Calu3 (cell line): ENCODE data around the gene ABLIM2. TPM values are rescaled to one million over a fixed set of nuclear protein-coding genes. Genes with fewer than 3 reads are reported as not detected.

Experiments
- BruUV-seq: library from RNA; stranded (reverse); fragments of 400-500 nt; replicated peaks from 2 replicates; lab custom pipeline; 2021; lab: Mats Ljungman, UMichigan
- CTCF ChIA-PET: fragments of 300-600 bp; sonication (Branson Sonifier 250); formaldehyde crosslinking; loops from one replicate; lab custom pipeline; 2022; ENCODE audit warnings: antibody characterized with exemption; lab: Charles Lee
- DNase-seq: peaks from one replicate; pipeline ENCODE4 v3.0.0; 2022
- H3K27ac Mint-ChIP-seq: one replicate; pipeline ENCODE4 v1.8.0; 2022; ENCODE audit warnings: mixed read lengths; ENCODE audit not compliant: unreplicated experiment
- H3K27me3 Mint-ChIP-seq: one replicate; pipeline ENCODE4 v1.8.0; 2022; ENCODE audit warnings: mixed read lengths; ENCODE audit not compliant: unreplicated experiment
- H3K36me3 Mint-ChIP-seq: one replicate; pipeline ENCODE4 v1.8.0; 2022; ENCODE audit warnings: mild to moderate bottlenecking, moderate library complexity, mixed read lengths; ENCODE audit not compliant: insufficient read depth, unreplicated experiment
- H3K4me1 Mint-ChIP-seq: one replicate; pipeline ENCODE4 v1.8.0; 2022; ENCODE audit warnings: mild to moderate bottlenecking, low read depth, mixed read lengths; ENCODE audit not compliant: unreplicated experiment
- H3K4me3 Mint-ChIP-seq: one replicate; pipeline ENCODE4 v1.8.0; 2022; ENCODE audit warnings: mild to moderate bottlenecking, low read depth, moderate library complexity, mixed read lengths; ENCODE audit not compliant: unreplicated experiment
- H3K9me3 Mint-ChIP-seq: one replicate; pipeline ENCODE4 v1.8.0; 2022; ENCODE audit warnings: low read depth, mixed read lengths; ENCODE audit not compliant: unreplicated experiment
- intact Hi-C: fragments of 100-400 bp; cut with micrococcal nuclease; formaldehyde crosslinking; loops from one replicate; pipeline ENCODE4 v1.10.0; 2022; ENCODE audit not compliant: unreplicated experiment
- total RNA-seq: library from RNA; stranded (reverse); gene quantifications from 2 replicates; pipeline ENCODE4 v1.2.3, GENCODE V29; 2022
- TF ChIP-seq, protein P1 (sequence below): fragments of 200-600 bp; IDR thresholded peaks from one replicate; pipeline ENCODE4 v1.8.0; 2022; ENCODE audit warnings: antibody characterized with exemption; ENCODE audit not compliant: unreplicated experiment

The ABLIM2 gene
- total RNA-seq, 1 experiment from 2014 or later = 1.0 TPM

GRCh38 chr4:8067945-8068896 is 90.4 kb downstream of the ABLIM2 start:
- H3K4me3 Mint-ChIP-seq = no peak overlapping the region
- no peaks in the 10 kb centered on the region for H3K4me1 Mint-ChIP-seq
- no TSS peak for BruUV-seq
- H3K36me3 Mint-ChIP-seq = no peaks in the 10 kb centered on the region
- peaks cover 12% of the 10 kb centered on the region for H3K27me3 Mint-ChIP-seq
- TF ChIP-seq, protein P1, sequence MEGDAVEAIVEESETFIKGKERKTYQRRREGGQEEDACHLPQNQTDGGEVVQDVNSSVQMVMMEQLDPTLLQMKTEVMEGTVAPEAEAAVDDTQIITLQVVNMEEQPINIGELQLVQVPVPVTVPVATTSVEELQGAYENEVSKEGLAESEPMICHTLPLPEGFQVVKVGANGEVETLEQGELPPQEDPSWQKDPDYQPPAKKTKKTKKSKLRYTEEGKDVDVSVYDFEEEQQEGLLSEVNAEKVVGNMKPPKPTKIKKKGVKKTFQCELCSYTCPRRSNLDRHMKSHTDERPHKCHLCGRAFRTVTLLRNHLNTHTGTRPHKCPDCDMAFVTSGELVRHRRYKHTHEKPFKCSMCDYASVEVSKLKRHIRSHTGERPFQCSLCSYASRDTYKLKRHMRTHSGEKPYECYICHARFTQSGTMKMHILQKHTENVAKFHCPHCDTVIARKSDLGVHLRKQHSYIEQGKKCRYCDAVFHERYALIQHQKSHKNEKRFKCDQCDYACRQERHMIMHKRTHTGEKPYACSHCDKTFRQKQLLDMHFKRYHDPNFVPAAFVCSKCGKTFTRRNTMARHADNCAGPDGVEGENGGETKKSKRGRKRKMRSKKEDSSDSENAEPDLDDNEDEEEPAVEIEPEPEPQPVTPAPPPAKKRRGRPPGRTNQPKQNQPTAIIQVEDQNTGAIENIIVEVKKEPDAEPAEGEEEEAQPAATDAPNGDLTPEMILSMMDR = no peak
- no peak for DNase-seq
- peaks cover 7% of the 10 kb centered on the region for H3K9me3 Mint-ChIP-seq
- no peak overlapping the region for H3K27ac Mint-ChIP-seq
- intact Hi-C loops = no loop called here
- CTCF ChIA-PET = no interaction called here

GRCh38 chr4:8067274-8067936 is 91.2 kb downstream of the ABLIM2 start:
- no peak overlapping the region for H3K4me3 Mint-ChIP-seq
- no peaks in the 10 kb centered on the region for H3K4me1 Mint-ChIP-seq
- no peak for DNase-seq
- BruUV-seq = no TSS peak
- H3K36me3 Mint-ChIP-seq = no peaks in the 10 kb centered on the region
- intact Hi-C loops = no loop called here
- TF ChIP-seq, protein P1 = no peak
- CTCF ChIA-PET = no interaction called here
- peaks cover 7% of the 10 kb centered on the region for H3K9me3 Mint-ChIP-seq
- H3K27ac Mint-ChIP-seq = no peak overlapping the region
- peaks cover 3% of the 10 kb centered on the region for H3K27me3 Mint-ChIP-seq

DNA sequence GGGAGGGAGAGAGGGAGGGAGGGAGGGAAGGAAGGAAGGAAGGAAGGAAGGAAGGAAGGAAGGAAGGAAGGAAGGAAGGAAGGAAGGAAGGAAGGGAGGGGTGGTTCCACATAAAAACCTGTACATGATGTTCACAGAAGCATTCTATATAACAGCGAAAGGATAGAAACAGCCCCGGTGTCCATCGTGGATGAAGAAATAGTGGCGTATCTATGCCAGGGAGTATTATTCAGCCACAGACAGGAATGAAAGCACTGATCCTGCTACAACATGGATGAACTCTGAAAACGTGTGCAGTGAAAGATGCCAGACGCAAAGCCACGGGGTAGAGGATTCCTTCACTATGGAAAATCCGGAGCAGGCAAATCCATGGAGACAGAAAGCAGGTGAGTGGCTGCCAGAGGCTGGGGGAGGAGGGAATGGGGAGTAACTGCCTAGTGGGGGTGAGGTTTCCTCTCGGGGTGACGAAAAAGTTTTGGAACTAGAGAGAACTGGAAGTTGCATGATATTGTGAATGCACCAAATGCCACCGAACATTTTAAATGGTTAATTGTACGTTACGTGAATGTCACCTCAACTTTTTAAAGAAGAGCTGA is 92.2 kb downstream of the ABLIM2 start:
- no peaks in the 10 kb centered on the region for H3K36me3 Mint-ChIP-seq
- TF ChIP-seq, protein P1 = no peak
- CTCF ChIA-PET = no interaction called here
- no peaks in the 10 kb centered on the region for H3K4me1 Mint-ChIP-seq
- no peak overlapping the region for H3K27ac Mint-ChIP-seq
- intact Hi-C loops = no loop called here
- BruUV-seq = no TSS peak
- H3K9me3 Mint-ChIP-seq = peaks cover 7% of the 10 kb centered on the region
- no peaks in the 10 kb centered on the region for H3K27me3 Mint-ChIP-seq
- H3K4me3 Mint-ChIP-seq = no peak overlapping the region
- no peak for DNase-seq

GRCh38 chr4:8063974-8064563 is 94.5 kb downstream of the ABLIM2 start:
- Mint-ChIP-seq H3K4me3 (no peak overlapping the region), H3K27me3 (no peaks in the 10 kb centered on the region), H3K9me3 (peaks cover 7% of the 10 kb centered on the region), H3K36me3 (no peaks in the 10 kb centered on the region), H3K4me1 (no peaks in the 10 kb centered on the region), H3K27ac (no peak overlapping the region)
- no peak for DNase-seq
- intact Hi-C loops = no loop called here
- no TSS peak for BruUV-seq
- TF ChIP-seq, protein P1 = no peak
- CTCF ChIA-PET = no interaction called here
